Gastrocnemius medialis (tissue), 4 donors: Measurements from ENCODE around the gene ST14. TPM values are rescaled to one million over a fixed set of nuclear protein-coding genes. Genes with fewer than 3 reads are reported as not detected.

Source experiments
- ATAC-seq, 2 donors: fragments of 150-250 bp; one replicate each; pipeline ENCODE4 v1.9.1; 2016
- DNase-seq, 2 donors: peaks; one replicate each; pipeline ENCODE4 v3.0.0-alpha.2; 2019
- H3K27ac ChIP-seq, 4 donors: fragments of 200-600 bp; sonication (generic); 1 replicate in 1 of 4; 2 replicates in 3 of 4; pipeline ENCODE4 v1.5.1; 2016 to 2018; ENCODE audit warnings: mild to moderate bottlenecking in 2 of 4, moderate library complexity in 1 of 4
- H3K27me3 ChIP-seq, 3 donors: fragments of 200-600 bp; sonication (generic) in 2 of 3; 1 replicate in 1 of 3; 2 replicates in 2 of 3; pipeline versions ENCODE4 v1.5.1 to v1.6.0; 2016 to 2019; ENCODE audit warnings: mild to moderate bottlenecking in 1 of 3, moderate library complexity in 1 of 3
- H3K36me3 ChIP-seq, 2 donors: fragments of 200-600 bp; sonication (generic) in 1 of 2; one replicate each; pipeline ENCODE4 v1.5.1; 2017 to 2018
- H3K4me1 ChIP-seq, 2 donors: fragments of 200-600 bp; sonication (generic) in 1 of 2; one replicate each; pipeline ENCODE4 v1.5.1; 2016 to 2017; ENCODE audit warnings: mild to moderate bottlenecking in 2 of 2
- H3K4me3 ChIP-seq, 4 donors: fragments of 200-600 bp; sonication (generic) in 3 of 4; 1 replicate in 1 of 4; 2 replicates in 3 of 4; pipeline ENCODE4 v1.5.1; 2016 to 2019; ENCODE audit warnings: mild to moderate bottlenecking in 2 of 4
- H3K9me3 ChIP-seq, 3 donors: fragments of 200-600 bp; sonication (generic) in 2 of 3; 1 replicate in 1 of 3; 2 replicates in 2 of 3; pipeline ENCODE4 v1.5.1; 2016 to 2019
- CTCF ChIP-seq, 5 experiments: fragments of 450-650 bp in 3 of 5; fragments of 200-600 bp in 2 of 5; sonication (generic) in 2 of 5; IDR thresholded peaks in 4 of 5; conservative IDR thresholded peaks in 1 of 5; 1 replicate in 4 of 5; 2 replicates in 1 of 5; pipeline ENCODE4 v1.5.1; 2016 to 2019; ENCODE audit warnings: antibody characterized with exemption in 5 of 5, mild to moderate bottlenecking in 3 of 5, moderate library complexity in 3 of 5
- POLR2A ChIP-seq, 2 donors: fragments of 450-650 bp; IDR thresholded peaks; one replicate each; pipeline ENCODE4 v1.6.1; 2017; ENCODE audit warnings: antibody characterized with exemption in 2 of 2, mild to moderate bottlenecking in 2 of 2, moderate library complexity in 2 of 2
- in situ Hi-C, 4 donors: fragments of 200-750 bp; cut with MboI; loops; one replicate each; pipeline versions ENCODE4 v1.15.0 to v1.8.0; 2017; ENCODE audit warnings: low sequenced_read_pairs in 4 of 4
- intact Hi-C: fragments of 100-400 bp; cut with DNase I; formaldehyde crosslinking; loops from one replicate; pipeline ENCODE4 v1.15.1; 2023; ENCODE audit warnings: low total_unique reads
- total RNA-seq, 4 donors: library from RNA; depleted of rRNA; stranded (reverse); fragments of >200 nt; gene quantifications; one replicate each; pipeline versions ENCODE4 v1.1.0 to v1.2.3, GENCODE V29; 2016

Gene ST14
- total RNA-seq, result 1 to 10 TPM in 3 of 4 donors, under 1 TPM in 1; 0.20 to 2.2 (median 1.3) TPM

- Histone ChIP-seq H3K9me3 (no peaks in the 10 kb centered on the region), H3K27me3 (peaks cover 26 to 37% (median 34%) of the 10 kb centered on the region in 3 donors), H3K4me1 (peaks cover 0 to 3% of the 10 kb centered on the region in 2 donors), H3K36me3 (no peaks in the 10 kb centered on the region), H3K4me3 (peak within 1 kb of the TSS in 3 of 4 donors; percentile 16 to 40 (median 25)), H3K27ac (no peak within 1 kb of the TSS)
- in situ Hi-C loops (no loop called here), intact Hi-C loops (no loop called here)
- ATAC-seq (no peak), DNase-seq (no peak)
- TF ChIP-seq POLR2A (IDR thresholded peaks at IDR 0.05) (no peak), CTCF (IDR thresholded peaks at IDR 0.05 in 4 of 5, conservative IDR thresholded peaks at IDR 0.05 in 1 of 5) (no peak)
Measured at GRCh38 chr11:130159657-130160497, at the start of gene ST14. ST14 (plus strand) TSS chr11:130159782; CDS start chr11:130159980, 198 bp downstream.

- ATAC-seq, result no peak
- no peak for DNase-seq
- no peak for TF ChIP-seq CTCF (IDR thresholded peaks at IDR 0.05 in 4 of 5, conservative IDR thresholded peaks at IDR 0.05 in 1 of 5)
- in situ Hi-C loops (no loop called here), intact Hi-C loops (no loop called here)
- Histone ChIP-seq H3K27me3 (no peaks in the 10 kb centered on the region), H3K9me3 (no peaks in the 10 kb centered on the region), H3K36me3 (peaks cover 0 to 27% of the 10 kb centered on the region in 2 donors), H3K4me1 (peaks cover 4 to 11% of the 10 kb centered on the region in 2 donors), H3K4me3 (no peak overlapping the region), H3K27ac (no peak overlapping the region)
Measured at GRCh38 chr11:130110339-130111108, 49.1 kb upstream of the ST14 start.

DNA sequence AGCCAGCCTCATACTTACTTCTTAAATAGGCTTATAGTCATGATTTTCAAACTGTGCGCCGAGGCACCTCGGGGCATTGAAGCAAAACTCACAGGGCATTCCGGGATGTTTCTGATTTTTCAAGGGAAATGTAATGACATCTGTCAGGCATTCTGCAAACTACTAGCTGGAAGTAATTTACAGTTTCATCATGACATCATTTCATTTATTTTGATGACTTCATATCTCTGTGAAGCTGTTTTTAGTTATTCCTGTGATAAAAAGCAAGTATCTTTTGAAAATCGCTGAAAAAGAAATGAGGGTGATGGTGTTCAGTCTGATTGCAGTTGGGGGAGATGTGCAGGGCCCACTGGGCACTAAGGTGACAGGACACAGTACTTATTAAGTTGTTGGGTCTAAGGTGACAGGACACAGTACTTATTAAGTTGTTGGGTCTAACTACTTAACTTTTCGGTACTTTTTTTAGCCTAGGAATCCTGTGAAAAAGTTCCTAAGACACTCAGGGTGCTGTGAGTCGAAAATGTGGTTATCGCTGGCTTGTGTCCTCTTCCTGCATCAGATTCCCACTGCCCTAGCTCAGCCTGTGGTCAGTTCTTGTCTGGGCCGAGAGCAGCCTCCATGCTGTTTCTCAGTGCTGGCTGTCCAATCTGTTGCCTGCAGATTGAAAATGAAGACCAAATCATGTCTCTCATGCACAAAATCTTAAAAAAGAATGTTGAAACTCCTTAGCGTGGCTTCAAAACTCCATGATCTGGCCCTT lies 47.3 kb upstream of the ST14 start:
- peaks cover 0 to 27% of the 10 kb centered on the region in 2 donors for H3K36me3 ChIP-seq
- in situ Hi-C loops, result no loop called here

More for the DNA sequence above, 47.3 kb upstream of the ST14 start:
- H3K9me3 ChIP-seq, result no peaks in the 10 kb centered on the region
- ATAC-seq (no peak), DNase-seq (no peak)
- no peaks in the 10 kb centered on the region for H3K27me3 ChIP-seq
- H3K27ac ChIP-seq, result no peak overlapping the region
- no peak overlapping the region for H3K4me3 ChIP-seq
- peaks cover 4 to 16% of the 10 kb centered on the region in 2 donors for H3K4me1 ChIP-seq
- TF ChIP-seq CTCF (IDR thresholded peaks at IDR 0.05 in 4 of 5, conservative IDR thresholded peaks at IDR 0.05 in 1 of 5) (no peak), POLR2A (IDR thresholded peaks at IDR 0.05) (no peak)
- intact Hi-C loops, result no loop called here
